ENCODE results near the gene ZC3H4. TPM values are rescaled to one million over a fixed set of nuclear protein-coding genes. Genes with fewer than 3 reads are reported as not detected.
A peak's percentile ranks its signal among the peaks of the same experiment; 100 is the strongest.
"Not testable (repeated sequence)": the region's sequence is repeated elsewhere in the genome, so short reads cannot be mapped to it uniquely, and the experiment has no call there.

Gene ZC3H4
- total and polyA plus RNA-seq, 11 donors, result 9.6 to 35.0 (median 22.9) TPM

DNA sequence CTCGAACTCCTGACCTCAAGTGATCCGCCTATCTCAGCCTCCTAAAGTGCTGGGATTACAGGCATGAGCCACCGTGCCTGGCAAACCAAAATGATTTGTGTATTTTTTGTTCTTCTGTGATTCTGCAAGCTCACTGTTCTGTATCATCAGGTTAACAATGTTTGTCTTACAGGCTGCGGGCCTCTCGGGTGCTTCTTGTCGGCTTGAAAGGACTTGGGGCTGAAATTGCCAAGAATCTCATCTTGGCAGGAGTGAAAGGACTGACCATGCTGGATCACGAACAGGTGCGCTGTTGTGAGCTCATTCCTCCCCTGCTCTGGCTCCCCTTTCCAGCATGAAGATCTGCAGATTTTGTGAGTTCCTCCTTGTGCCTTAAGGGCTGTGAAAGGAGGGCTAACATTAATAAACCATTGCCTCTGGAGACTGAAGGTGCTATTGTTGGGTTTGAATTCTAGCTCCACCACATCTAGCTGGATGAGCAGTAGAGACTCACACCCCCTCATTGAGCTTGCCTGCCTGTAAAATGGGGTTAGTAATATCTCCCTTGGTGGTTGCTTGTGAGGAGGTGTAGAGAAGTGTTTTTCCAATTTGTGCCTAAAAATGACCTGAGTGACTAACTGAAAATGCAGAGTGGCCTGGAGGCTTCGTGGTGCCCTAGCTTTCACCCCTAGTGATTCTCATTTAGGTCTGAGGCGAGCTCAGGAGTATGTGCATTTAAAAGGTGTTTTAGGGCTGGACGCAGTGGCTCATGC lies 29.9 kb upstream of the ZC3H4 start:
- Histone ChIP-seq H3K4me3 (no peak overlapping the region), H3K9me3 (no peaks in the 10 kb centered on the region), H3K36me3 (peaks cover 0 to 74% (median 51%) of the 10 kb centered on the region in 9 donors), H3K27me3 (no peaks in the 10 kb centered on the region), H3K27ac (peak overlapping the region in 1 of 12 donors; percentile 73), H3K4me1 (peaks cover 0 to 4% (median 0%) of the 10 kb centered on the region in 12 donors)
- ATAC-seq (no peak), DNase-seq (no peak)
- WGBS, 4 donors, result 91 to 93% (median 92%) methylated on average over 11 of the region's 11 CpGs
- intact Hi-C loops (cut with DNase I), result no loop called here
- TF ChIP-seq, protein P1, sequence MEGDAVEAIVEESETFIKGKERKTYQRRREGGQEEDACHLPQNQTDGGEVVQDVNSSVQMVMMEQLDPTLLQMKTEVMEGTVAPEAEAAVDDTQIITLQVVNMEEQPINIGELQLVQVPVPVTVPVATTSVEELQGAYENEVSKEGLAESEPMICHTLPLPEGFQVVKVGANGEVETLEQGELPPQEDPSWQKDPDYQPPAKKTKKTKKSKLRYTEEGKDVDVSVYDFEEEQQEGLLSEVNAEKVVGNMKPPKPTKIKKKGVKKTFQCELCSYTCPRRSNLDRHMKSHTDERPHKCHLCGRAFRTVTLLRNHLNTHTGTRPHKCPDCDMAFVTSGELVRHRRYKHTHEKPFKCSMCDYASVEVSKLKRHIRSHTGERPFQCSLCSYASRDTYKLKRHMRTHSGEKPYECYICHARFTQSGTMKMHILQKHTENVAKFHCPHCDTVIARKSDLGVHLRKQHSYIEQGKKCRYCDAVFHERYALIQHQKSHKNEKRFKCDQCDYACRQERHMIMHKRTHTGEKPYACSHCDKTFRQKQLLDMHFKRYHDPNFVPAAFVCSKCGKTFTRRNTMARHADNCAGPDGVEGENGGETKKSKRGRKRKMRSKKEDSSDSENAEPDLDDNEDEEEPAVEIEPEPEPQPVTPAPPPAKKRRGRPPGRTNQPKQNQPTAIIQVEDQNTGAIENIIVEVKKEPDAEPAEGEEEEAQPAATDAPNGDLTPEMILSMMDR (IDR thresholded peaks at IDR 0.05), result no peak
- TF ChIP-seq POLR2A (IDR thresholded peaks at IDR 0.05), result no peak

GRCh38 chr19:47142779-47143178 lies 29.2 kb upstream of the ZC3H4 start:
- Histone ChIP-seq H3K9me3 (no peaks in the 10 kb centered on the region), H3K36me3 (peaks cover 0 to 73% (median 49%) of the 10 kb centered on the region in 9 donors), H3K27ac (peak overlapping the region in 1 of 12 donors; percentile 73), H3K4me1 (peaks cover 0 to 4% (median 0%) of the 10 kb centered on the region in 12 donors), H3K4me3 (no peak overlapping the region), H3K27me3 (no peaks in the 10 kb centered on the region)
- no peak for ATAC-seq
- no peak for DNase-seq
- WGBS, 4 donors, result 90 to 95% (median 92%) methylated on average over 5 of the region's 5 CpGs
- TF ChIP-seq POLR2A (IDR thresholded peaks at IDR 0.05), result no peak
- TF ChIP-seq, protein P1 (IDR thresholded peaks at IDR 0.05), result no peak
- intact Hi-C loops (cut with DNase I), result no loop called here

GRCh38 chr19:47141695-47142094 lies 28.1 kb upstream of the ZC3H4 start:
- peak overlapping the region in 1 of 12 donors; percentile 75 for H3K27ac ChIP-seq
- intact Hi-C loops (cut with DNase I), result no loop called here

GRCh38 chr19:47141252-47141651 lies 27.7 kb upstream of the ZC3H4 start:
- DNase-seq; H3K27me3 ChIP-seq; ATAC-seq; intact Hi-C loops (cut with DNase I); H3K4me1 ChIP-seq; H3K4me3 ChIP-seq; H3K9me3 ChIP-seq: not testable (repeated sequence)
- Histone ChIP-seq H3K27ac (peak overlapping the region in 1 of 12 donors; percentile 75), H3K36me3 (peaks cover 0 to 62% (median 40%) of the 10 kb centered on the region in 9 donors)
- 71 to 80% (median 77%) methylated on average over 7 of the region's 7 CpGs for WGBS, 4 donors

More at GRCh38 chr19:47141695-47142094, 28.1 kb upstream of the ZC3H4 start:
- no peak overlapping the region for H3K4me3 ChIP-seq
- H3K9me3 ChIP-seq, result no peaks in the 10 kb centered on the region
- peaks cover 0 to 66% (median 44%) of the 10 kb centered on the region in 9 donors for H3K36me3 ChIP-seq
- no peak for DNase-seq
- no peaks in the 10 kb centered on the region for H3K27me3 ChIP-seq
- ATAC-seq, result no peak
- TF ChIP-seq, protein P1 (IDR thresholded peaks at IDR 0.05), result no peak
- TF ChIP-seq POLR2A (IDR thresholded peaks at IDR 0.05), result no peak
- H3K4me1 ChIP-seq, result peaks cover 0 to 4% (median 0%) of the 10 kb centered on the region in 12 donors

All from heart left ventricle (tissue), 16 donors.